Erythroblast (primary cell): Measurements from ENCODE around the gene VAV1.

ENCODE experiments used
- GATA1 ChIP-seq: IDR thresholded peaks from 2 replicates; pipeline ENCODE4 v1.6.1; 2011; ENCODE audit warnings: low read depth, mild to moderate bottlenecking, control low read depth, low read length, moderate library complexity
- POLR2A ChIP-seq: IDR thresholded peaks from 2 replicates; pipeline ENCODE4 v1.6.1; 2011; ENCODE audit warnings: mild to moderate bottlenecking, low read length

GRCh38 chr19:6777434-6777833 is 4.9 kb downstream of the VAV1 start:
- TF ChIP-seq POLR2A, result no peak
- no peak for TF ChIP-seq GATA1
